Measurements from ENCODE around the gene NRIP1. TPM values are rescaled to one million over a fixed set of nuclear protein-coding genes. Genes with fewer than 3 reads are reported as not detected.

The NRIP1 gene
- polyA plus RNA-seq, 1 donor: 44.5 TPM

GRCh38 chr21:15060543-15061175 lies 4.1 kb downstream of the NRIP1 start:
- Histone ChIP-seq H3K27ac (ENCODE audit: low read length) (peak overlapping the region; percentile 93), H3K4me1 (ENCODE audit: control insufficient read depth, insufficient read depth, low read length) (peaks cover 30% of the 10 kb centered on the region), H3K9me3 (ENCODE audit: control insufficient read depth, low read depth, low read length) (no peaks in the 10 kb centered on the region), H3K36me3 (ENCODE audit: control insufficient read depth, insufficient read depth, low read length) (no peaks in the 10 kb centered on the region), H3K4me3 (ENCODE audit: low read length) (no peak overlapping the region), H3K27me3 (ENCODE audit: control insufficient read depth, insufficient read depth, low read length) (no peaks in the 10 kb centered on the region)
- DNase-seq: peak in 1 of 2 donors; percentile 39
- WGBS (ENCODE audit: insufficient coverage, low lambda C conversion rate): 38% methylated on average over 1 of the region's 2 CpGs

- no peak for DNase-seq
- peaks cover 30% of the 10 kb centered on the region for H3K4me1 ChIP-seq (ENCODE audit: control insufficient read depth, insufficient read depth, low read length)
- H3K27ac ChIP-seq (ENCODE audit: low read length): peak overlapping the region; percentile 74
Observed at GRCh38 chr21:15059397-15059796, 5.4 kb downstream of the NRIP1 start.

GRCh38 chr21:15058854-15059263 lies 5.9 kb downstream of the NRIP1 start:
- WGBS (ENCODE audit: insufficient coverage, low lambda C conversion rate): 0% methylated on average over 1 of the region's 2 CpGs
- Histone ChIP-seq H3K9me3 (ENCODE audit: control insufficient read depth, low read depth, low read length) (no peaks in the 10 kb centered on the region), H3K4me1 (ENCODE audit: control insufficient read depth, insufficient read depth, low read length) (peaks cover 30% of the 10 kb centered on the region), H3K27me3 (ENCODE audit: control insufficient read depth, insufficient read depth, low read length) (no peaks in the 10 kb centered on the region), H3K27ac (ENCODE audit: low read length) (peak overlapping the region; percentile 74), H3K4me3 (ENCODE audit: low read length) (no peak overlapping the region), H3K36me3 (ENCODE audit: control insufficient read depth, insufficient read depth, low read length) (no peaks in the 10 kb centered on the region)
- peak in 1 of 2 donors; percentile 70 for DNase-seq

More at GRCh38 chr21:15059397-15059796, 5.4 kb downstream of the NRIP1 start:
- Histone ChIP-seq H3K9me3 (ENCODE audit: control insufficient read depth, low read depth, low read length) (no peaks in the 10 kb centered on the region), H3K27me3 (ENCODE audit: control insufficient read depth, insufficient read depth, low read length) (no peaks in the 10 kb centered on the region), H3K4me3 (ENCODE audit: low read length) (no peak overlapping the region), H3K36me3 (ENCODE audit: control insufficient read depth, insufficient read depth, low read length) (no peaks in the 10 kb centered on the region)

- WGBS (ENCODE audit: insufficient coverage, low lambda C conversion rate): 20% methylated on average over 1 of the region's 6 CpGs
- peaks cover 37% of the 10 kb centered on the region for H3K4me1 ChIP-seq (ENCODE audit: control insufficient read depth, insufficient read depth, low read length)
- no peaks in the 10 kb centered on the region for H3K36me3 ChIP-seq (ENCODE audit: control insufficient read depth, insufficient read depth, low read length)
- peak overlapping the region; percentile 74 for H3K27ac ChIP-seq (ENCODE audit: low read length)
- H3K9me3 ChIP-seq (ENCODE audit: control insufficient read depth, low read depth, low read length): no peaks in the 10 kb centered on the region
- peak in 1 of 2 donors; percentile 59 for DNase-seq
- no peaks in the 10 kb centered on the region for H3K27me3 ChIP-seq (ENCODE audit: control insufficient read depth, insufficient read depth, low read length)
- H3K4me3 ChIP-seq (ENCODE audit: low read length): peak overlapping the region; percentile 4
Observed at GRCh38 chr21:15057285-15057684, 7.5 kb downstream of the NRIP1 start.

- no peak overlapping the region for H3K27ac ChIP-seq (ENCODE audit: low read length)
- WGBS (ENCODE audit: insufficient coverage, low lambda C conversion rate): no CpG with 5 or more reads among the region's 4 CpGs
- H3K9me3 ChIP-seq (ENCODE audit: control insufficient read depth, low read depth, low read length): no peaks in the 10 kb centered on the region
- H3K4me3 ChIP-seq (ENCODE audit: low read length): no peak overlapping the region
- peak in 1 of 2 donors; percentile 39 for DNase-seq
- H3K4me1 ChIP-seq (ENCODE audit: control insufficient read depth, insufficient read depth, low read length): peaks cover 38% of the 10 kb centered on the region
- no peaks in the 10 kb centered on the region for H3K27me3 ChIP-seq (ENCODE audit: control insufficient read depth, insufficient read depth, low read length)
- H3K36me3 ChIP-seq (ENCODE audit: control insufficient read depth, insufficient read depth, low read length): no peaks in the 10 kb centered on the region
Observed at GRCh38 chr21:15054606-15055239, 10.1 kb downstream of the NRIP1 start.

GRCh38 chr21:15054089-15054488 lies 10.7 kb downstream of the NRIP1 start:
- Histone ChIP-seq H3K9me3 (ENCODE audit: control insufficient read depth, low read depth, low read length) (no peaks in the 10 kb centered on the region), H3K27me3 (ENCODE audit: control insufficient read depth, insufficient read depth, low read length) (no peaks in the 10 kb centered on the region), H3K4me3 (ENCODE audit: low read length) (no peak overlapping the region), H3K4me1 (ENCODE audit: control insufficient read depth, insufficient read depth, low read length) (peaks cover 38% of the 10 kb centered on the region), H3K36me3 (ENCODE audit: control insufficient read depth, insufficient read depth, low read length) (no peaks in the 10 kb centered on the region), H3K27ac (ENCODE audit: low read length) (peak overlapping the region; percentile 2)
- WGBS (ENCODE audit: insufficient coverage, low lambda C conversion rate): 56% methylated on average over 2 of the region's 4 CpGs
- DNase-seq: peak in 1 of 2 donors; percentile 33

- DNase-seq: no peak
- Histone ChIP-seq H3K4me1 (ENCODE audit: control insufficient read depth, insufficient read depth, low read length) (peaks cover 40% of the 10 kb centered on the region), H3K27ac (ENCODE audit: low read length) (peak overlapping the region; percentile 88)
Observed at GRCh38 chr21:15053500-15053899, 11.3 kb downstream of the NRIP1 start.

GRCh38 chr21:15052459-15052763 lies 12.4 kb downstream of the NRIP1 start:
- no peak overlapping the region for H3K4me3 ChIP-seq (ENCODE audit: low read length)
- no peak for DNase-seq
- 24% methylated on average over 3 of the region's 4 CpGs for WGBS (ENCODE audit: insufficient coverage, low lambda C conversion rate)
- no peaks in the 10 kb centered on the region for H3K9me3 ChIP-seq (ENCODE audit: control insufficient read depth, low read depth, low read length)
- H3K27me3 ChIP-seq (ENCODE audit: control insufficient read depth, insufficient read depth, low read length): no peaks in the 10 kb centered on the region
- no peaks in the 10 kb centered on the region for H3K36me3 ChIP-seq (ENCODE audit: control insufficient read depth, insufficient read depth, low read length)
- H3K4me1 ChIP-seq (ENCODE audit: control insufficient read depth, insufficient read depth, low read length): peaks cover 35% of the 10 kb centered on the region
- H3K27ac ChIP-seq (ENCODE audit: low read length): peak overlapping the region; percentile 88

More at GRCh38 chr21:15053500-15053899, 11.3 kb downstream of the NRIP1 start:
- no CpG with 5 or more reads among the region's 1 CpG for WGBS (ENCODE audit: insufficient coverage, low lambda C conversion rate)
- Histone ChIP-seq H3K9me3 (ENCODE audit: control insufficient read depth, low read depth, low read length) (no peaks in the 10 kb centered on the region), H3K4me3 (ENCODE audit: low read length) (no peak overlapping the region), H3K36me3 (ENCODE audit: control insufficient read depth, insufficient read depth, low read length) (no peaks in the 10 kb centered on the region), H3K27me3 (ENCODE audit: control insufficient read depth, insufficient read depth, low read length) (no peaks in the 10 kb centered on the region)

- Histone ChIP-seq H3K36me3 (ENCODE audit: control insufficient read depth, insufficient read depth, low read length) (no peaks in the 10 kb centered on the region), H3K27me3 (ENCODE audit: control insufficient read depth, insufficient read depth, low read length) (no peaks in the 10 kb centered on the region), H3K4me3 (ENCODE audit: low read length) (peak overlapping the region; percentile 0), H3K4me1 (ENCODE audit: control insufficient read depth, insufficient read depth, low read length) (peaks cover 29% of the 10 kb centered on the region), H3K9me3 (ENCODE audit: control insufficient read depth, low read depth, low read length) (no peaks in the 10 kb centered on the region), H3K27ac (ENCODE audit: low read length) (peak overlapping the region; percentile 88)
- 26% methylated on average over 5 of the region's 9 CpGs for WGBS (ENCODE audit: insufficient coverage, low lambda C conversion rate)
- DNase-seq: peak in 1 of 2 donors; percentile 84
Observed at GRCh38 chr21:15051644-15052458, 12.9 kb downstream of the NRIP1 start.

GRCh38 chr21:15050568-15051377 lies 14.0 kb downstream of the NRIP1 start:
- Histone ChIP-seq H3K27ac (ENCODE audit: low read length) (peak overlapping the region; percentile 88), H3K36me3 (ENCODE audit: control insufficient read depth, insufficient read depth, low read length) (no peaks in the 10 kb centered on the region), H3K4me1 (ENCODE audit: control insufficient read depth, insufficient read depth, low read length) (peaks cover 20% of the 10 kb centered on the region), H3K27me3 (ENCODE audit: control insufficient read depth, insufficient read depth, low read length) (no peaks in the 10 kb centered on the region), H3K9me3 (ENCODE audit: control insufficient read depth, low read depth, low read length) (no peaks in the 10 kb centered on the region), H3K4me3 (ENCODE audit: low read length) (peak overlapping the region; percentile 21)
- DNase-seq: peak in 1 of 2 donors; percentile 78
- 33% methylated on average over 2 of the region's 11 CpGs for WGBS (ENCODE audit: insufficient coverage, low lambda C conversion rate)

All from large intestine (tissue), 3 donors.